ENCODE data around the gene POLE. TPM values are rescaled to one million over a fixed set of nuclear protein-coding genes. Genes with fewer than 3 reads are reported as not detected.

Gene POLE
- total RNA-seq, 1 experiment from 2014 or later = 147 TPM

DNA sequence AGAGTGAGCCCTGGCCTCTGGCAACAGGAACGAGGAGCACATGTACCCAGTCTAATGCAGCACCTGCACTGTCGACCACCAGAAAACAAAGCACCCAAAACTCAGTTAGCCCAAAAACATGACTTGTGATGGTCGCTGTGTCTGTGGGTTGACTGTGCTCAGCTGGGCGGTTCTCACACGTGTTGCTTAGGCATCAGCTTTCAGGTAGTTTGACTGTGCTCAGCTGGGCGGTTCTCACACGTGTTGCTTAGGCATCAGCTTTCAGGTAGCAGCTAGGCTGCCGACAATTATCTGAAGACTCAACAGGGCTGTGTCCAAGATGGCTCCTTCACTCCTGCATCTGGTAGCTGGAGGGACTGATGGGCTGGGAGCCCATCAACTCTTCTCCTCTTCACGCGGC, 75.5 kb downstream of the POLE start:
- no peak overlapping the region for H2BK15ac ChIP-seq (ENCODE audit: low read depth, low read length)

More for the DNA sequence above, 75.5 kb downstream of the POLE start:
- H3K23me2 ChIP-seq (ENCODE audit: insufficient read length, low read depth, low read length, poor library complexity, severe bottlenecking) = no peaks in the 10 kb centered on the region
- Mint-ChIP-seq H3K4me1 (no peaks in the 10 kb centered on the region), H3K36me3 (ENCODE audit: insufficient read depth in 1 of 3, low read depth in 3 of 3) (peaks cover 0 to 4% (median 3%) of the 10 kb centered on the region in 3 experiments; a peak in 3 of 7 replicates), H3K27me3 (ENCODE audit: low read depth) (peaks cover 100% of the 10 kb centered on the region), H3K9me3 (peaks cover 23 to 25% of the 10 kb centered on the region in 2 experiments), H3K27ac (no peak overlapping the region), H3K4me3 (no peak overlapping the region)
- H3K4me2 ChIP-seq (ENCODE audit: insufficient read depth, insufficient read length, low read length) = no peak overlapping the region
- no peak overlapping the region for H2AK5ac ChIP-seq (ENCODE audit: insufficient read length, low read length)
- H3K27me3 ChIP-seq (ENCODE audit: insufficient read depth, low read length) = peaks cover 22% of the 10 kb centered on the region
- no peak overlapping the region for H3K9ac ChIP-seq (ENCODE audit: extremely low read depth, insufficient read length, low read length)
- no CpG with 5 or more reads among the region's 10 CpGs for WGBS (ENCODE audit: extremely low coverage, insufficient read length, low lambda C conversion rate)
- no peak overlapping the region for H3K23ac ChIP-seq (ENCODE audit: insufficient read length, low read depth, low read length)
- no peak overlapping the region for H3T11ph ChIP-seq (ENCODE audit: low read length)
- H3K27ac ChIP-seq (ENCODE audit: insufficient read length, low read depth, low read length) = no peak overlapping the region
- H2BK20ac ChIP-seq (ENCODE audit: low read depth, low read length, poor library complexity, severe bottlenecking) = no peak overlapping the region
- no peak for DNase-seq
- H3K18ac ChIP-seq (ENCODE audit: insufficient read length, low read depth, low read length) = no peak overlapping the region
- no peaks in the 10 kb centered on the region for H3K4me1 ChIP-seq (ENCODE audit: insufficient read depth, low read length)
- H3K4ac ChIP-seq (ENCODE audit: low read depth, low read length) = no peak overlapping the region
- no peak overlapping the region for H4K91ac ChIP-seq (ENCODE audit: insufficient read length, low read depth, low read length)
- H4K20me1 ChIP-seq (ENCODE audit: control insufficient read depth, insufficient read depth, insufficient read length) = no peaks in the 10 kb centered on the region
- H3K56ac ChIP-seq (ENCODE audit: insufficient read length, low read depth, low read length) = no peak overlapping the region
- no peak overlapping the region for H2BK5ac ChIP-seq (ENCODE audit: insufficient read length, low read length)
- no peak overlapping the region for H4K5ac ChIP-seq (ENCODE audit: insufficient read length, low read depth, low read length)
- H3K9me3 ChIP-seq (ENCODE audit: control insufficient read depth, low read depth, low read length) = peaks cover 16% of the 10 kb centered on the region
- no peaks in the 10 kb centered on the region for H3K79me2 ChIP-seq (ENCODE audit: insufficient read depth, low read length)
- no peaks in the 10 kb centered on the region for H3K79me1 ChIP-seq (ENCODE audit: insufficient read depth, low read depth, low read length, poor library complexity, severe bottlenecking)
- no peak overlapping the region for H2AFZ ChIP-seq (ENCODE audit: low read length)
- TF ChIP-seq, protein P1, sequence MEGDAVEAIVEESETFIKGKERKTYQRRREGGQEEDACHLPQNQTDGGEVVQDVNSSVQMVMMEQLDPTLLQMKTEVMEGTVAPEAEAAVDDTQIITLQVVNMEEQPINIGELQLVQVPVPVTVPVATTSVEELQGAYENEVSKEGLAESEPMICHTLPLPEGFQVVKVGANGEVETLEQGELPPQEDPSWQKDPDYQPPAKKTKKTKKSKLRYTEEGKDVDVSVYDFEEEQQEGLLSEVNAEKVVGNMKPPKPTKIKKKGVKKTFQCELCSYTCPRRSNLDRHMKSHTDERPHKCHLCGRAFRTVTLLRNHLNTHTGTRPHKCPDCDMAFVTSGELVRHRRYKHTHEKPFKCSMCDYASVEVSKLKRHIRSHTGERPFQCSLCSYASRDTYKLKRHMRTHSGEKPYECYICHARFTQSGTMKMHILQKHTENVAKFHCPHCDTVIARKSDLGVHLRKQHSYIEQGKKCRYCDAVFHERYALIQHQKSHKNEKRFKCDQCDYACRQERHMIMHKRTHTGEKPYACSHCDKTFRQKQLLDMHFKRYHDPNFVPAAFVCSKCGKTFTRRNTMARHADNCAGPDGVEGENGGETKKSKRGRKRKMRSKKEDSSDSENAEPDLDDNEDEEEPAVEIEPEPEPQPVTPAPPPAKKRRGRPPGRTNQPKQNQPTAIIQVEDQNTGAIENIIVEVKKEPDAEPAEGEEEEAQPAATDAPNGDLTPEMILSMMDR (conservative IDR thresholded peaks at IDR 0.05) = no peak
- H2BK120ac ChIP-seq (ENCODE audit: low read depth, low read length, poor library complexity, severe bottlenecking) = no peak overlapping the region
- H2BK12ac ChIP-seq (ENCODE audit: insufficient read length, low read depth, low read length) = no peak overlapping the region
- H4K8ac ChIP-seq (replicated peaks; ENCODE audit: insufficient read length, low read depth, low read length) = no peak overlapping the region
- no peak overlapping the region for H3K14ac ChIP-seq (ENCODE audit: insufficient read depth, low read length)

Data from H9 (cell line).